KG1 (cell line): Measurements from ENCODE around the gene CCDC69.
"Not testable (repeated sequence)": the region's sequence is repeated elsewhere in the genome, so short reads cannot be mapped to it uniquely, and the experiment has no call there.

Experiments used
- DNase-seq: peaks from one replicate; lab custom pipeline; 2025; lab: John Stamatoyannopoulos, UW

CCDC69 gene

GRCh38 chr5:151222054-151222789, 1.7 kb downstream of the CCDC69 start:
- DNase-seq, result no peak

DNA sequence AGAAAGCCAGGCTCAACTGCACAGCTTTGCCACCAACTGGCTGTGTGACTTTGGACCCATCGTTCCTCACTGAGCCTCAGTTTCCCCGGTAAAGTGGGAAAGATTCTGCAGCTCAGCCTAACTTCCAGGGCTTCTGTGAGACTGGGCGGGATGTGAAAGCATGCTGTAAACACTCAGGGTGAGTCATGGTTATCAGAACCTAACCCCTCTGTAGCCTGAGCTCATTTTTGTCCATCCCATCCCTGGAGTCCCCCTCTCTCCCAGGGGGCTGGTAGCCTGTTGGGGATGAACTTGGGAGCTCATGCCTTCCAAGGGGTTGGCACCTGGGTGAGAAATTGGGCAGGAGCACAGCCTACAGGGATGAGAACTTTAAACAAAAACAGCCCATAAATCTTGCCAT, 2.3 kb downstream of the CCDC69 start:
- DNase-seq, result no peak

DNA sequence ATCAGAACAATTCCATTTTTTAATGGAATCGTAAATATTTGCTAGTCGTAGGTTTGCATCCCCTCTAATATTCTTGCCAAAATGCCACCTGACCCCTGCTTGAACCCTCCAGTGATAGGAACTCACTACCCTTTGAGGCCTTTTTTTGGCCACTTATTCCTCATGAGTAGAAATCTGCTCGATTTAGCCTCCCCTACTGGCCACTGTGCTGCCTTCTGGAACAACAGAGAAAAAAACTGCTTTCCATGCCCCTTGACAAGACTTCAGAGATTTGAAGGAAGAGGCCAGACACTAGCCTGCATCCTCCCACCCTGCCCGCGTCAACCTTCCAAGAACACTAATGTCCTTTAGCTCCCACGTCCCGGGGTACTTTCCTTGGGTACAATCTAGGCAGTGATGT, 4.1 kb downstream of the CCDC69 start:
- no peak for DNase-seq

GRCh38 chr5:151219138-151219537, 4.8 kb downstream of the CCDC69 start:
- no peak for DNase-seq

GRCh38 chr5:151218177-151218576, 5.7 kb downstream of the CCDC69 start:
- no peak for DNase-seq

- no peak for DNase-seq
Measured at GRCh38 chr5:151216781-151217180, 7.1 kb downstream of the CCDC69 start.

- no peak for DNase-seq
Measured at GRCh38 chr5:151215546-151215880, 8.4 kb downstream of the CCDC69 start.

DNA sequence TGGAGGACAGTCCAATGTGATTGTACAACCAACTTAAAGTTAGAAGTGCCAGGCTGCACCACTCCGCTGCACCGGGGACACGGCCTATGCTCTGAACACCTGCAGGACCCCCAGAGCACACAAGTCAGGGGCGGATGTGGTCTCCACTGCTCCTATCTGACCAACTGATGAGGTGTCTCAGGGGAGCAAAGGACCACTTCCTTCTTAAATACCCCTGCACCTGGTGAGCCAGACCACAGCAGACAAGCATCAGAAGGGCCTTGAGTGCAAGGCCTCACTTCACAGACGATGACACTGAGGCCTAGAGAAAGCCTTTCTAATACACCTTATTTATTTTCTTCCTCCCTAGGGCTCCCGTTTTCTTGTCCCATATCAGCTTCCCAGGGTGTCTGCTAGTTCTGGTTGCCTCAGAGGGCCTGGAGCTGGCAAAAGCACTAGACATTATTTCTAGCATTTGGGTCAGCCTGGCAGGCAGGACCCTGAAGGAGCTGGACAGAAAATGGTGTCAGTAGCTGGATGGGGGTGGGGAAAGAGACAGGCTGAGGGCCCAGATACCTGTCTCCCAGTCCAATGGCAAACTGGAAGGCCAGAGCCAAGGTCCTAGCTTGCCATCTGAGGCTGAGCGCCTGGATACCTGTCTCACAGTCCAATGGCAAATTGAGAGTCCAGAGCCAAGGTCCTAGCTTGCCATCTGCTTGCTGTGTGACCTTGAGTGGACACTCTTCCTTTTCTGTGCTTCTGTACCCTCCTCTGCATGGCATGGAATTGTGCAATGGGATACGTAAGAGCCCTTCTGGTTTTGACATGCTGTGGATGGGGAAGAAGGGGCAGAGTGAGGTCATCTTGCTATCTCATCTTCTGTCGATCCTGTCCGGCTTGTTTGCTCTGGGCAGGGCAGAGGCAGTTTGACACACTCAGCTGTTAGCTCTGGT, 9.0 kb downstream of the CCDC69 start:
- DNase-seq, result no peak

- DNase-seq, result peak; percentile 61
Measured at GRCh38 chr5:151213803-151214613, 9.9 kb downstream of the CCDC69 start.

- no peak for DNase-seq
Measured at GRCh38 chr5:151212406-151212798, 11.5 kb downstream of the CCDC69 start.

GRCh38 chr5:151208481-151208914, 15.4 kb downstream of the CCDC69 start:
- DNase-seq, result no peak

DNA sequence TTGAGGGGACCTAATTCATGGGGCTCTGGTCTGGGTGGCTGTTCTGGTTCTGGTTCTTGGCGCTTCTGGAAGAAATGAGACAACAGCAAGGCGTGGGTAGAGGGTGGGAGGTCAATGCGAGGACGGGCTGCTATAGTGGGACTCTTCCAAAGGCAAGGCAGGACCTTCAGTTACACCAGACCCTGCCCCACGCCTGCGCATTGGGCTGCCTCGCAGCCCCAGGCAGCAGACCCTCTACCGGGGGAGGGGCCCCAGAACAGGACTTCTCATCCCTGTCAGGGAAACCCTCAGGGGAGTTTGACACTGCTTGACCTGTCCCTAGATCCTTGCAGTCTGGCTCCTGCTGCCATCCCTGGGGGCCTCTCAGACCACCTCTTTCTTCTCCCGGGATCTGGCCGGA, 18.5 kb downstream of the CCDC69 start:
- DNase-seq, result no peak

DNA sequence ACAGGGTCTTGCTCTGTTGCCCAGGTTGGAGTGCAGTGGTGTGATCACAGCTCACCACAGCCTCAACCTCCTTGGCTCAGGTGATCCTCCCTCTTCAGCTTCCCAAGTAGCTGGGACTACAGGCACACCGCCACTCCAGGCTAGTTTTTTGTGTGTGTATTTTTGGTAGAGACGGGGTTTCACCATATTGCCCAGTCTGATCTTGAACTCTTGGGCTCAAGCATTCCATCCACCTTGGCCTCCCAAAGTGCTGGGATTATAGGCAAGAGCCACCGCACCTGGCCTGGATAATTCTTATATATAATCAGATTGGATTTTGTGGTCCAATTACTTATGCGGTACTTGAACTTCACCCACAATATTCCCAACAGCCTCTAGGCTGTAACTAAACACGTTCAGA, 19.8 kb downstream of the CCDC69 start:
- no peak for DNase-seq

DNA sequence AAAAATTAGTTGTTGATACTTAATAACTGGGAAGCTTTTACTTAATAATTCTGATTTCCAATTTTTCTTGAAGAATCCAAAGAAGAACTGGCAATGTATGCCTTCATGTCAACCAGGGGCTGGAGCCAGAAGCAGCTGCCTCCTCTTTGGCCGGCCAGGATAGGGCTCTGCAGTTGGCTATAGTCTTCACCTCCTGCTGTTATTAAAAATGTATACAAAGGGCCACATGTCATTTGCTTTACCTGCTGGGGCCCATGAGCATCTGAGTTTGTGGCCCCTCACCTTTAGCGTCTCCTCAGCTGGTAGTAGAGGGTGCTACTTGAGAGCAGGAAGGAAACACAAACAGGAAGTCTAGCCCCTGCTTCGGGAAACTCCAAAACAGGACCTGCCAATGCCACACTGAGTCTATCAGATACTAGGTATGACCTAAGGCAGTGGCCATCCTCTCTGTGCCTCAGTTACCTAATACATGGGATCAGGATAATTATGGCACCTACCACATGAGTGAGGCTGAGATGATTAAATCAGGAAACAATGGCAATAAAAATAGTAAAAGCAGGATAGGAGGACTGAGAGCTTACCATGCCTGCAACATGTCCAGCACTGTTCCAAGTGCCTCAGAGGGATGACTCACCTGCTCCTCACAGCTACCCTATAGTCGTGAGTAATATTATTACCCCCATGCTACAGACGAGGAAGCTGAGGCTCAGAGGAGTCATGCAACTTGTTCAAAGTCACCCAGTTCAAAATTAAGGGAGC, 21.3 kb downstream of the CCDC69 start:
- no peak for DNase-seq

- DNase-seq, result no peak
Measured at GRCh38 chr5:151200913-151201595, 22.8 kb downstream of the CCDC69 start.

DNA sequence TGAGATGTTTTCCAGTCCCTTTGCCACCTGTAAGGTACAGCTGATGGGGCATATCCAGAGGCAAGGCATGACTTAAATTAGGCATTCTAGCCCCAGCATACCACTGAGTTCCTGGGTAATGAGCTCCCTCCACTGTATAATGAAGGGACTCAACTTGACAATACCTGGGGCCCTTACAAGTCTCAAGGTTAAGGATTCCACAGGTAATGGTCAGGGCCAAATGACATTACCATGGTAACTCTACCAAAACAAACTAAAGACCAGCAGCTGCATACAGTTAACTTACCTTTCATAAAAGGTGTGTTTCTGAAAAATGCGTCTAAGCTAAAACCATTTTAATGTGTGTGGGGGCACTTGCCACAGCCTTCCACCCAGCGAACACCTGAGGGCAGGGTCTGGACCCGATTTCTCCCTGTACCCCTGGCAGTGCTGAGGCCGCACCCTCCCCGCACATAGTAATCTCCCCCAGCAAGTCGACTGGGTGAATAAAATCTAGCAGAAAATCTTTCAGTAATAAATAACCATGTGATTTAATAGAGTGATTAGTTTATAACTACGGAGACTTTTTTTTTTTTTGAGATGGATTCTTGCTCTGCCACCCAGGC, 24.2 kb downstream of the CCDC69 start:
- DNase-seq, result no peak

DNA sequence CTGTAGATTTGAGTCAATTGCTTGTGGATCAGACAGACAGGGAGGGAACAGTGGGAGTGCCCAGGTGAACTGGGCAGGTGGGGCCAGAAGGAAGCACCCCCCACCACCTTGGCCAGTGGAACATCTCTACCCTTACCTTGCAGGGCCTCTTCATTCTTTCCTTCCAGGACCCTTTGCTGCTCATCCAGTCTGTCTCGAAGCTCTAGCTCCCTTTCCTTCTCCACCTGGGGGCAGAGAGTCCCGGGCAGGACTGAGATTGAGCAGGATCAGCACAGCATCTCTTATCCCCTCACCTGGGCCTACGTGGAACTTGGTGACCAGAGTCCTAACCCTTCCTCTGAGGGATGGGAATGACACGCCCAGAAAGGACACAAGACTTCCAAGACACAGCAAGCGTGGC, 25.0 kb downstream of the CCDC69 start:
- DNase-seq, result no peak

GRCh38 chr5:151197291-151197600, 26.6 kb downstream of the CCDC69 start:
- DNase-seq, result not testable (repeated sequence)

DNA sequence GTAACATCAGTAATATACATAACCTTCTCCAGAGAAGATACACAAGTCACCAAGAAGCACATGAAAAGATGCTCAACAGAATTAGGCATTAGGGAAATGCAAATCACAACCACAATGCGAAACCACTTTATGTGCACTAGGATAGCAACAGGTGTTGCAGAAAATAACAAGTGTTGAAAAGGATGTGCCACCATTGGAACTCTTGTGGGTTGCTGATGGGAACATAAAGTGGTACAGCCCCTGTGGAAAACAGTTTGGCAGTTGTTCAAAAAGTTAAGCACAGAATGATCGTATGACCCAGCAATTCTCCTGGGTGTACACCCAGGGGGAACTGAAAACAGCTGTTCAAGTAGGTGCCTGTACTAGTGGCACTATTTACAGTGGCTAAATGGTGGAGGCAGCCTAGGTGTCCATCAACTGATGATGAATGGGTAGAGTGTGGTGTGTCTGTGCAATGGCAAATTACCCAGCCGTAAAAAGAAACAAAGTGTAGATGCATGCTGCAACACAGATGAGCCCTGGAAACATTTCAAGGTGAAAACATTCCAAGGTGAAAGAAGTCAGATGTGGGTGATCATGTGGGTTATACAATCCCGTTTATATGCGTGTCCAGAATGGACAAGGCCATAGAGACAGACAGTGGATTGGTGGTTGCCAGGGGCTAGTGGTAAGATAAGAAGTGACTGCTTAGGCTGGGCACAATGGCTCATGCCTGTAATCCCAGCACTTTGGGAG, 27.2 kb downstream of the CCDC69 start:
- no peak for DNase-seq

DNA sequence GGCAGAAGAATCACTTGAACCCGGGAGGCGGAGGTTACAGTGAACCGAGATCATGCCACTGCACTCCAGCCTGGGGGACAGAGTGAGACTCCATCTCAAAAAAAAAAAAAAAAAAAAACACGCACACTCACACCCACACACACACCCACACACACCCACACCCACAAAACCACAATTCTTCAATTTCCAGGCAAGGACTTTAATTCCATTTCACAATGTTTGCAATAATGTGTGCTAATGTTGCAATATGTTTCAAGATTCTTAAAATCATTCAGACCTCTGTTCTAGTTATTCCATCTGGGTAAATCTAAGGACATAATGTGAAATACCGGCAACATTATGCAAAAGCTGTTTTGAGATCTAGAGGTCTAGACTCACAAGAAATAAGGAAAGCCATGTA, 28.3 kb downstream of the CCDC69 start:
- no peak for DNase-seq
